Endothelial cell (in vitro differentiated cells): Measurements from ENCODE around the gene IFT43. TPM values are rescaled to one million over a fixed set of nuclear protein-coding genes. Genes with fewer than 3 reads are reported as not detected.

Source experiments
- DNase-seq: peaks from one replicate; pipeline ENCODE4 v3.0.0; 2021; ENCODE audit warnings: low spot score
- H3K27ac Mint-ChIP-seq: one replicate; pipeline ENCODE4 v1.8.0; 2021; ENCODE audit warnings: mixed read lengths, inconsistent platforms; ENCODE audit not compliant: unreplicated experiment
- H3K27me3 Mint-ChIP-seq: one replicate; pipeline ENCODE4 v1.8.0; 2021; ENCODE audit warnings: mild to moderate bottlenecking, moderate library complexity, mixed read lengths, inconsistent platforms; ENCODE audit not compliant: unreplicated experiment
- H3K36me3 Mint-ChIP-seq: one replicate; pipeline ENCODE4 v1.8.0; 2021; ENCODE audit warnings: mild to moderate bottlenecking, low read depth, mixed read lengths, inconsistent platforms; ENCODE audit not compliant: unreplicated experiment
- H3K4me1 Mint-ChIP-seq: one replicate; pipeline ENCODE4 v1.8.0; 2021; ENCODE audit warnings: mild to moderate bottlenecking, mixed read lengths, inconsistent platforms; ENCODE audit not compliant: unreplicated experiment
- H3K4me3 Mint-ChIP-seq: one replicate; pipeline ENCODE4 v1.8.0; 2021; ENCODE audit warnings: mild to moderate bottlenecking, mixed read lengths, inconsistent platforms; ENCODE audit not compliant: unreplicated experiment
- H3K9me3 Mint-ChIP-seq: one replicate; pipeline ENCODE4 v1.8.0; 2021; ENCODE audit warnings: mixed read lengths, inconsistent platforms; ENCODE audit not compliant: unreplicated experiment
- CTCF ChIP-seq: fragments of 200-600 bp; sonication (generic); IDR thresholded peaks from one replicate; pipeline ENCODE4 v1.5.0; 2021; ENCODE audit warnings: antibody characterized with exemption; ENCODE audit not compliant: unreplicated experiment
- long read RNA-seq: library from polyadenylated mRNA; unstranded; transcript quantifications from one replicate; pipeline ENCODE4 v2.0.0, GENCODE V29; 2020; ENCODE audit not compliant: unreplicated experiment
- total RNA-seq: library from RNA; stranded (reverse); fragmentation: NEBNext Ultra II Directional; extraction: Animal tissue kit (Norgen Biotek cat#: 25700); gene quantifications from one replicate; pipeline ENCODE4 v1.2.1, GENCODE V29; 2021; ENCODE audit not compliant: unreplicated experiment

IFT43 gene
- 22.8 TPM for total RNA-seq
- long read RNA-seq, transcript IFT43-202 (9 exons, 833 nt) = major isoform, 11 of 17 reads
- long read RNA-seq, partial matches to known transcripts = 1 of 17 reads
- long read RNA-seq, other reads (novel, unspliced or antisense) = 5 of 17 reads

- H3K36me3 Mint-ChIP-seq = no peaks in the 10 kb centered on the region
- no peaks in the 10 kb centered on the region for H3K9me3 Mint-ChIP-seq
- no peak for TF ChIP-seq CTCF
- H3K4me1 Mint-ChIP-seq = peaks cover 18% of the 10 kb centered on the region
- H3K4me3 Mint-ChIP-seq = peak within 1 kb of the TSS; percentile 96
- peaks cover 10% of the 10 kb centered on the region for H3K27me3 Mint-ChIP-seq
- peak; percentile 66 for DNase-seq
- H3K27ac Mint-ChIP-seq = peak within 1 kb of the TSS; percentile 91
Measured at GRCh38 chr14:75985618-75986438, at the start of gene IFT43. TSS of gene IFT43 (plus strand) at chr14:75985763. CDS start at chr14:75985787, 24 bp downstream.

GRCh38 chr14:75939200-75939599 lies 46.4 kb upstream of the IFT43 start:
- TF ChIP-seq CTCF = no peak
- H3K36me3 Mint-ChIP-seq = peaks cover 10% of the 10 kb centered on the region
- DNase-seq = no peak
- H3K9me3 Mint-ChIP-seq = no peaks in the 10 kb centered on the region
- H3K4me3 Mint-ChIP-seq = no peak overlapping the region
- peaks cover 17% of the 10 kb centered on the region for H3K4me1 Mint-ChIP-seq
- no peak overlapping the region for H3K27ac Mint-ChIP-seq
- peaks cover 6% of the 10 kb centered on the region for H3K27me3 Mint-ChIP-seq

GRCh38 chr14:75941030-75941429 lies 44.5 kb upstream of the IFT43 start:
- Mint-ChIP-seq H3K4me1 (peaks cover 3% of the 10 kb centered on the region), H3K27me3 (peaks cover 2% of the 10 kb centered on the region), H3K4me3 (no peak overlapping the region), H3K36me3 (peaks cover 5% of the 10 kb centered on the region), H3K9me3 (no peaks in the 10 kb centered on the region), H3K27ac (no peak overlapping the region)
- no peak for TF ChIP-seq CTCF
- DNase-seq = no peak

- peaks cover 2% of the 10 kb centered on the region for H3K27me3 Mint-ChIP-seq
- no peak overlapping the region for H3K27ac Mint-ChIP-seq
- DNase-seq = no peak
- TF ChIP-seq CTCF = no peak
- H3K4me3 Mint-ChIP-seq = no peak overlapping the region
- no peaks in the 10 kb centered on the region for H3K9me3 Mint-ChIP-seq
- H3K36me3 Mint-ChIP-seq = peaks cover 5% of the 10 kb centered on the region
- no peaks in the 10 kb centered on the region for H3K4me1 Mint-ChIP-seq
Measured at GRCh38 chr14:75944607-75945241, 40.8 kb upstream of the IFT43 start.

GRCh38 chr14:75946785-75947184 lies 38.8 kb upstream of the IFT43 start:
- H3K27ac Mint-ChIP-seq = no peak overlapping the region

More at GRCh38 chr14:75946785-75947184, 38.8 kb upstream of the IFT43 start:
- Mint-ChIP-seq H3K4me3 (no peak overlapping the region), H3K4me1 (no peaks in the 10 kb centered on the region), H3K27me3 (no peaks in the 10 kb centered on the region), H3K36me3 (peaks cover 6% of the 10 kb centered on the region), H3K9me3 (no peaks in the 10 kb centered on the region)
- TF ChIP-seq CTCF = no peak
- DNase-seq = no peak
